Embryonic facial prominence (tissue), 1 donor: ENCODE results near the gene APPL1.
"Not testable (repeated sequence)": the region's sequence is repeated elsewhere in the genome, so short reads cannot be mapped to it uniquely, and the experiment has no call there.

Source experiments
- DNase-seq: peaks from one replicate; pipeline ENCODE4 v3.0.0-alpha.2; 2016; ENCODE audit errors: extremely low spot score

APPL1 gene

DNA sequence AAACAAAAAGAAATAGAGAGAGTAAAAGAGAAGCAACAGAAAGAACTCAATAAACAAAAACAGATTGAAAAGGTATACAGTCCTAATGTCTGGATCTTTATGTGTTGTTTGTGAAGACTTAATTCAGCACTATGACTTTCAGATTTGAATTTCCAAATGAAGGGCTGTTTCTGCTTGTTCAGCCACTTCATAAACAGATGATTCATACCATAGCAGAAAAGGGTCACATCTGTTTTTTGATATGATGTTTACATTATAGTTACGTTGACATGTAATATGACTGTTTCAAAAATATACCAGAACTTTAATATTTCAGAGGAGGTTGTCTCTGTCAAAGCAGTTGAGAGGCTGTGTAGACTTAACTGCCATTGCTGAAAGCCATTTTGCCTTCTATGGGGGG lies 40.9 kb downstream of the APPL1 start:
- DNase-seq: no peak

DNA sequence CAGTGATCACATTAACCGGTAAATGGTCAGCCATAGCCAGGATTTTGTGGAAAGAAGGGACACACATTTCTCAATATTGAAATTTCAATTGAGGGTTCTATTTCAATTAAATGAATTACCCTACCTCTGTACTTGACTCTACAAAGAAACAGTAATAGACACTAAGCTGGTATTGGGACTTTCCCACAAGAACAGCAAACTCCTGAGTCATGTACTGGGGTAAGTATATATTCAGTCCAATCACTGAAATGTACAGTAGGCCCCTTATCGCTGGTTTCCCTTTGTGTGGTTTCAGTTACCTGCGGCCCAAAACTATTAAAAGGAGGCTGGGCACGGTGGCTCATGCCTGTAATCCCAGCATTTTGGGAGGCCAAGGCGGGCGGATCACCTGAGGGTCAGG lies 47.3 kb downstream of the APPL1 start:
- no peak for DNase-seq

DNA sequence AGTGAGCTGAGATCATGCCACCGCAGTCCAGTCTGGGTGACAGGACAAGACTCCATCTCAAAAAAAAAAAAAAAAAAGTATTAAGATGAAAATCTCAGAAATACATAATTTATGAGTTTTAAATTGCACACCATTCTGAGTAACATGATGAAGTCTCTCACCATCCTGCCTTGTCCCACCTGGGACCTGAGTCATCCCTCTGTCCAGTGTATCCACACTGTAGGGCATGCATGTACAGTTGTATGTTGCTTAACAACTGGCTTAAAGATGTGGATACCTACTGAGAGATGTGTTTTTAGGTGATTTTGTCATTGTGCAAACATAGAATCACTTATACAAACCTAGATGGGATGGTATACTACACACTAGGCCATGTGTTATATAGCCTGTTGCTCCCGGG lies 47.9 kb downstream of the APPL1 start:
- no peak for DNase-seq

DNA sequence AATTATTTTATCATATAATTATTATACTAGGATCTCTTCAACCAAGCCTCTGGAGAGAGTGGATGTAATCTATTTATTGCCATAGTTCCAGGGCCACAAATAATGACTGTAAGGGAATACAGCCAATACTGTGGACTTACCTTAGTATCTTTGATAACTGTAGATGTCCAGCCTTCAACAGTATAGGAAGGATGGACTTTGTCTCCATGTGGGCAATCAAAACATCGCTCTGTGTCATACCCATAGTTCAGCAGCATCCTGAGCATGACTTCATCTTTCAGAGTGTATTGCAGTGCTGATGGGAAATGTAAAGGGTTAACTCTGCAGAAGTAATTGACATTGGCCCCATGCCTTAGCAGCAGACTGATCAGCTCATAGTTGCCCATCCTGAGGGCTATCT lies 50.7 kb downstream of the APPL1 start:
- DNase-seq: no peak

DNA sequence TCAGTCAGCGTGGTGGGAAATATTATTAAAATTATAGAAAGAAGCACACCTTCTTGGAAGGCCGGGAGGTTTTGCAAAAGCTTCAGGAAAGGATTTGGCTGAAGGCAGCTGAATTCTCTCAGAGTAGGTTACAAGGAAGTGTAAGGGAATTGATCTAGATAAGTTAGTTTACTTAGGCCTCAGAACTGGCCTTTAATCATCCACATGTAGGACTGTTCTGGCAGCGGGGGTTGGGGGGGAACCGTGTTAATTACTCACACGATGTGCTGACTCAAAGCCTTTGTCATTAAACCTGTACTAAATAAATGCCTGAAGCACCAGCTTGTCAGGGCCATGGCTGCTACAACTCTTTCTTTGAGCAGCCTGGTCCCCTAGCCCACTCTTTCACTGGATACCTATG lies 52.2 kb downstream of the APPL1 start:
- DNase-seq: no peak

DNA sequence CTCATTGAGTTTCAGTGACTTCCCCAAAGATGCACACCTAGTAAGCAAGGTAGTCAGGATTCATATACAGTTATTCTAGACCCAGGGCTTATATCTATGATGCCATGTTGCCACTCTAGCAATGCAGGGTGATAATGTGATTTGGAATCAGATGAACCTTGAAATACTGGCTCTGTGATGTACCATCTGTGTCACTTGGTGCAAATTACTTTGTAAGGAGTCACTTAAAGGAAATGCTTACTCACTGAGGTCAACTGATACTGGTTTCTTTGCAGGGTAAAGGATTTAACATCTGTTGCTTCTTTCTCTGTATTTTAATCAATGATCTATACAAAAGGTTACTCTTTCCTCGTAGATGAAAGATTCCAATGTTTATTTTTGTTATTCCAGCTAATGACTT lies 54.2 kb downstream of the APPL1 start:
- no peak for DNase-seq

DNA sequence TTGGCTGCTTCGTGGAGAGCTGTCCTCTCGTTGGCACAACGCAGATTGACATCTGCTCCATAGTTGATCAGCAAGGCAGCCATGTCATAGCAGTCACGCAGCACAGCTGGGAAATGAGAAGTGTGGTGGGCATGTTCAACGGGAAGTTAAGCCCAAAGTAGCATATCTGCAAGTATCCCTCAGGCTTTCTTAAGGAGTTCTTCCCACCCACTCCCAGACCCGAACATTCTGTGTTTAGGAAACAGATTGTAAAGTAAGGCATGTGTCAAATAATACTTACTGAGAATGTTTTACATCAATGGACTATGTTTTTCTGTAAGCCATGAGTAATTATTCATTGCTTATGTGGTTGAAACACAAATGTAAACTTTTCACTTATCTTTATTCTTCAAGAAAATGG lies 55.8 kb downstream of the APPL1 start:
- DNase-seq: no peak

DNA sequence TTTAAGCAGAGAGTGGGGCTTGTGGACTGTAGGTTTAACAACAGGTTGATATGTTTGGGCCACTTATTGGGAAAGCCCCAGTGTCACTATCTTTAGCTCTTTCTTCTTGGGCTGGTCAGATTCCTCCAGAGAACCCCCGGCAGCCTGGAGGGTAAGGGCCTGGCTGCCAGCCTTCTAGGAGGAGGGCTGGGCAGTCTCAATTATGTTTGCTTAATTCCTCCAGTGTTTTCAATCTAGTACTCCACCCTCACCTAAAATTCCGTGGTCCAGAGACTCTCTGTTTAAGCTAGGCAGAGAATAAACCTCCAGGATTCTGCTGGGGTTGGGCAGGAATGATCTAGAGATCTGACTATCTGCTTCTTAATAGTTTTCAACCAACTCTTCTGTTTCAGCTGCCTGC lies 59.7 kb downstream of the APPL1 start:
- DNase-seq: no peak

DNA sequence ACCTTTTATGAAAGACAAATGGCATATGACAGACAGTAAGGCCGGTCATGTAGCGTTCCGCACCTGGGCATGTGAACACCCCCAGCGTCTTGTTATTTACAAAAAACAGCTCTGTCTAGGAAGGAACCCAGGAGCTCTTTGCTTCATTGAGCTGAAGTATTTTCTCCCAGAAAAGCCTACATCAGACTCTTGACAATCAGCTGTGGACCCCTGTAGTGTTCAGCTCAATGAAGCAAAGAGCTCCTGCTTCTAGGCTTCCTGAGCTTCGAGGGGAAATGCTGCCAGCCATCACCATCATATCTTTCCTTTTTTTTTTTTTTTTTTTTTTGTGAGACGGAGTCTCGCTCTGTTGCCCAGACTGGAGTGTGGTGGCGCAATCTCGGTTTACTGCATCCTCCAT lies 60.9 kb downstream of the APPL1 start:
- no peak for DNase-seq

DNA sequence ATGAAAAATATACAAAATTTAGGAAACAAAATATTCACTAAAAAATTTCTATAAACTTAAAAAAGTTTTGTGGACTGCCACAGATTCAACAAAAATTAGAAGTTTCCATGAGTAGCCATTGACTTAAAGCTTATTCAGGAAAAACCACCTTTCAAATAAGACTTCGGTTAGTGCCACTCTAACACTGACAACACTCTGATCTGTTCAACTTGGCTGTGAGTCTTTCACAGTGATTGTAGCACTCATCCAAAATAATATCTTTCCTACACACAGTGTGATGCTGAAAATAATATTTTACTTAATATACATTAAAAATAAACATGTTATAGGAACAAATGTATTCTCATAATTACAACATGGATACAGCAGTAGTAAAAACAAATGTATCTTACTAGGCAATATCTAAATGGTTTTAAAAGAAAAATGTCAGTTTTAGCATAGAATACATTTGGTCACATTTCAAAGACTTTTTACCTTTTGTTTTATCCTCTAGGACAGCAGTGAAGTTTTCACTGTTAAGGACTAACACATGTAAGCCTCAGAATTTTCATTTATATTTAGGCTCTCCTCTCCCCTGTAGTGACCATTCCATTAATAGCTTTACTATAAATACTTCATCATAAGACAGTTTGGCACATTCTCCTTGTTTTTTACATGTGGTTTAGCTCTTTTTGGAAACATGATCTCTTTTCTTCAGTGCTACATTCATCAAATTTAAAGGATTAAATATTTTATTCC lies 64.8 kb downstream of the APPL1 start, which contains the start of gene ASB14:
Gene ASB14 (minus strand): TSS at position 527 of the 738 bp plus-strand sequence. CDS start 652 bp downstream, outside the sequence.
- DNase-seq: no peak

DNA sequence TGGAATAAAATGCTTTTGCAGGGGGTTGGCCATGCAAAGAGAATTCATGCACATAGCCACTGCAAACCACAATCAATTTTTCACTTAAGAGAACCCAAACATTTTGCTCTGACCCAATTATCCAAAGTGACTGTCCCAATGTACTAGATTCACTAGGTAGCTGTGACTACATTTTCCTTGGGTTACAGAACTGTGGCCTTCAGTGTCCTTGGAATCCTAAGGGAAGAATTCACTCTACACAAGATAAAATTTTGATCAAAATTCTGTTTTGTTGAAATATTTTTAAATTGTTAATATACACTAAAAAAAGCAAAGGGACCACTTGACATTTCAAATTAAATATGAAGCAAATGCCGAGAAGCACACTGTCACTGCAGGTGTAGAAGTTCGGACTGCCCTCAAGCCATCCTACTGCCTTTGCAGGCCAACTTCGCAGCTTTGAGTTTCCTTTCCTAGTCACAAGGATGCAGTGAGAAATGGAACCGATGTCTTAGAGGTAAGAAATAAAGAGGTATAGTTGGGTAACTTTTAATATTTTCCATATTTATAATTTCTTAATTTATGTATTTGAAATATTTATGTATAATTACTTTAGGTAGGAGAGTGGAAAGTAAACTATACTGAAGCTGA lies 65.5 kb downstream of the APPL1 start:
- DNase-seq: no peak

DNA sequence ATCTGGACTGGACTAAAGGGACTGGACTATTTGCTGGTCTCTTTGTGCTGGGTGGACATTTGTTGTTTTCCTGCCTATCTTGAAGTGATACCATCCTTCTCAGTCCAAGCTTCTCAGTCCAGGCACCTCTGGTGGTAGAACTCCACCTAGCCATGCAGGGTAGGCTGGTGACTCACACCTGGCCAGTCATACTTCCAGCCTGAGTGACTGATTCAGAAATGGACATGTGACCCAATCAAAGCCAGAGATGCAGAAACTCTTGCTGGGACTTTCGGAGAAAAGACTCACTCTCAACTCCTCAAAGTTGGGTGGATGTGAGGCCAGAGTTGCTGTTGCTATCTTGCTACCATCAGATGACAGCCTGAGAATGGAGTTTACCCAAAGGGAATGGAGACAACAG lies 70.5 kb downstream of the APPL1 start:
- no peak for DNase-seq

DNA sequence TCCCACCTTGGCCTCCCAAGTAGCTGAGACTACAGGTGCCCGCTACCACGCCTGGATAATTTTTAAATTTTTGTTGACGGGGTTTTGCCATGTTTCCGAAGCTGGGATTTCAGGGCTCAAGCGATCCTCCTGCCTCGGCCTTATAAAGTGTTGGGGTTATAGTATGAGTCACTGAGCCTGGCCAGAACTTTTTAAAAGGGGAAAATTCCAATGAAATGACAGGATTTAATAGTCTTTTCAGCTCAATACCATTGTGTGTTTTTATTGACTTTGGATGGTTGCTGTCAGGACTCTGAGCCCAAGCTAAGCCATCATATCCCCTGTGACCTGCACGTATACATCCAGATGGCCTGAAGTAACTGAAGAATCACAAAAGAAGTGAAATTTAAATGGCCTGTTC lies 76.0 kb downstream of the APPL1 start:
- not testable (repeated sequence) for DNase-seq

DNA sequence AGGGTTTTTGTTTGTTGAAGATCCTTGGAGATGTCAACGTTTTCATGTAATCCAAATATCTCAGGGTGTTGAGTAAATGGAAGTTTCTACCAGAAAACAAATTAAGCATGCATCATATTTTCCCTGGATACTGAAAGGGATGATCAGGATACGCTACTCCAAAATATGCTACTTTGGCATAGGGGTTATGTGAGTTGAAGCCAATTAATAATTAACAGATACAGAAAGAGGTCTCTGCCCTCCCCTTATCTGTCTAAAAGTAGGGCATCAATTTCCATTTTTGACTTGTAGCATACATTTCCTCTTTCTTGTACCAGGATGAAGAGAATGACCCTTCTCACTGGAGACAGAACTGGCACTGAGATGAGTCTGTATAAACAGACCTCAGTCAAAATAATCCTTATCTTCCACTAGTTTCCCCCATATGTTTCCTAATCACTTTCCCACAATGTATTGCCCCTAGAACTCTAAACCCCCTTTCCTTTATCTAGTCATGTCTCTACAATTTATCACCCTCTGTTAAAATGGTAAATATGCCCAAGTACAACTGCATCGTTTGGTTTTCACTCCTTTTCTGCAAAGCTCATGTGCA lies 82.3 kb downstream of the APPL1 start:
- no peak for DNase-seq

DNA sequence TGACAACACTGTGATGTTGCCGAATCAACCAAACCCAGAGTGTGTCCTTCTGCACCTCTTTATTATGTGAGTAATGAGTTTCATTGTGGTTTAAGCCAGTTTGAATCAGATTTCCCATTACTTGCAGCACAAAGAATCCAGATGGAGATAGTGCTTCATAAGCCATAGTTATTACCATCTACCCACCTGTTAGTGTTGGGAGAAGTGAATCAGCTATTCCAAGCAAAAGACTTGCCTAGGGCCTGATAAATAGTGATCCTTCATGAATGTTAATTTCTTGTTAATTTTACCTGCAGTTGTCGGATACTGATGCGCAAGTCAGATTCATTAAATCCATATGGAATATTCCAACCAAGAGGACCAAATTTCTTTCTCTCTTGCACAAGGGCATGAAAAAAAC lies 86.7 kb downstream of the APPL1 start:
- DNase-seq: no peak
